Measurements from ENCODE around the gene PCSK7.

Gene PCSK7

GRCh38 chr11:117230999-117231841 lies 653 bp downstream of the PCSK7 start:
- no peak for DNase-seq

GRCh38 chr11:117230286-117230961 lies 1.4 kb downstream of the PCSK7 start:
- DNase-seq, result peak; percentile 64

- DNase-seq, result no peak
Measured at GRCh38 chr11:117229931-117230285, 2.0 kb downstream of the PCSK7 start.

GRCh38 chr11:117229411-117229810 lies 2.5 kb downstream of the PCSK7 start:
- DNase-seq, result no peak

- no peak for DNase-seq
Measured at GRCh38 chr11:117228091-117228490, 3.8 kb downstream of the PCSK7 start.

- peak; percentile 77 for DNase-seq
Measured at GRCh38 chr11:117226388-117227385, 5.2 kb downstream of the PCSK7 start.

GRCh38 chr11:117225553-117226170 lies 6.2 kb downstream of the PCSK7 start:
- DNase-seq, result no peak

GRCh38 chr11:117223741-117224689 lies 7.9 kb downstream of the PCSK7 start:
- no peak for DNase-seq

- no peak for DNase-seq
Measured at GRCh38 chr11:117222991-117223740, 8.7 kb downstream of the PCSK7 start.

GRCh38 chr11:117221775-117222517 lies 9.9 kb downstream of the PCSK7 start:
- DNase-seq, result no peak

- DNase-seq, result no peak
Measured at GRCh38 chr11:117220999-117221774, 10.7 kb downstream of the PCSK7 start.

- DNase-seq, result no peak
Measured at GRCh38 chr11:117220568-117220967, 11.3 kb downstream of the PCSK7 start.

GRCh38 chr11:117219995-117220394 lies 11.9 kb downstream of the PCSK7 start:
- DNase-seq, result no peak

GRCh38 chr11:117219455-117219854 lies 12.4 kb downstream of the PCSK7 start:
- no peak for DNase-seq

- DNase-seq, result no peak
Measured at GRCh38 chr11:117219001-117219400, 12.9 kb downstream of the PCSK7 start.

GRCh38 chr11:117218133-117218915 lies 13.5 kb downstream of the PCSK7 start:
- no peak for DNase-seq

- no peak for DNase-seq
Measured at GRCh38 chr11:117217141-117218084, 14.5 kb downstream of the PCSK7 start.
